CD4-positive, alpha-beta memory T cell (primary cell): ENCODE results near the gene RNF130. TPM values are rescaled to one million over a fixed set of nuclear protein-coding genes. Genes with fewer than 3 reads are reported as not detected.
"Not testable (repeated sequence)": the region's sequence is repeated elsewhere in the genome, so short reads cannot be mapped to it uniquely, and the experiment has no call there.

Experiments
- CTCF ChIA-PET: fragments of 350-600 bp; sonication (Branson Sonifier 250); formaldehyde crosslinking; loops from one replicate; lab custom pipeline; 2021; ENCODE audit warnings: inconsistent platforms; ENCODE audit not compliant: partially characterized antibody; lab: Charles Lee
- POLR2A ChIA-PET: fragments of 350-600 bp; sonication (Branson Sonifier 250); formaldehyde crosslinking; loops from one replicate; lab custom pipeline; 2021; ENCODE audit not compliant: partially characterized antibody; lab: Charles Lee
- DNase-seq, 5 donors: peaks; one replicate each; pipeline versions ENCODE4 v3.0.0 to v3.0.0-alpha.2; 2020 to 2022; ENCODE audit warnings: mixed read lengths in 1 of 5
- H3K27ac ChIP-seq: one replicate; pipeline ENCODE4 v1.7.0; 2013; ENCODE audit warnings: low read depth, low read length
- H3K27me3 ChIP-seq: 2 replicates; pipeline ENCODE4 v1.7.0; 2013; ENCODE audit warnings: mild to moderate bottlenecking, low read length, moderate library complexity; ENCODE audit not compliant: insufficient read depth
- H3K36me3 ChIP-seq: 2 replicates; pipeline ENCODE4 v1.7.0; 2013; ENCODE audit warnings: mild to moderate bottlenecking, low read length, moderate library complexity; ENCODE audit not compliant: insufficient read depth
- H3K4me1 ChIP-seq: 2 replicates; pipeline ENCODE4 v1.7.0; 2013; ENCODE audit warnings: mild to moderate bottlenecking, low read length, moderate library complexity; ENCODE audit not compliant: insufficient read depth
- H3K4me3 ChIP-seq, 2 donors: one replicate each; pipeline ENCODE4 v1.7.0; 2013; ENCODE audit warnings: low read length in 2 of 2, mild to moderate bottlenecking in 1 of 2
- H3K9me3 ChIP-seq, 2 donors: one replicate each; pipeline ENCODE4 v1.7.0; 2013; ENCODE audit warnings: low read length in 2 of 2, control low read depth in 1 of 2; ENCODE audit not compliant: control insufficient read depth in 1 of 2
- H3K27ac Mint-ChIP-seq, 7 donors: one replicate each; pipeline ENCODE4 v1.8.0; 2020 to 2021; ENCODE audit warnings: mixed read lengths in 7 of 7, mild to moderate bottlenecking in 6 of 7, inconsistent platforms in 3 of 7, moderate library complexity in 3 of 7
- H3K27me3 Mint-ChIP-seq, 2 donors: one replicate each; pipeline ENCODE4 v1.8.0; 2020 to 2021; ENCODE audit warnings: mixed read lengths in 2 of 2
- H3K36me3 Mint-ChIP-seq, 2 donors: one replicate each; pipeline ENCODE4 v1.8.0; 2020 to 2021; ENCODE audit warnings: mixed read lengths in 2 of 2, inconsistent platforms in 1 of 2, mild to moderate bottlenecking in 1 of 2
- H3K4me1 Mint-ChIP-seq, 4 donors: one replicate each; pipeline ENCODE4 v1.8.0; 2020 to 2021; ENCODE audit warnings: mixed read lengths in 4 of 4, mild to moderate bottlenecking in 1 of 4
- H3K4me3 Mint-ChIP-seq, 8 donors: one replicate each; pipeline ENCODE4 v1.8.0; 2020 to 2021; ENCODE audit warnings: mixed read lengths in 8 of 8, mild to moderate bottlenecking in 7 of 8, moderate library complexity in 6 of 8, inconsistent platforms in 3 of 8
- H3K9me3 Mint-ChIP-seq, 8 donors: one replicate each; pipeline ENCODE4 v1.8.0; 2020 to 2021; ENCODE audit warnings: mixed read lengths in 8 of 8, mild to moderate bottlenecking in 5 of 8, inconsistent platforms in 3 of 8, moderate library complexity in 1 of 8
- intact Hi-C: fragments of 100-400 bp; cut with micrococcal nuclease; formaldehyde crosslinking; loops from one replicate; pipeline ENCODE4 v1.15.1; 2023
- polyA plus RNA-seq, 2 donors: library from polyadenylated mRNA; unstranded; fragments of 300-500 nt; fragmentation: Illumina TruSeq; gene quantifications; one replicate each; pipeline ENCODE4 v1.2.3, GENCODE V29; 2021
- total RNA-seq, 2 experiments: library from RNA; stranded (reverse); gene quantifications; one replicate each; pipeline ENCODE4 v1.2.3, GENCODE V29; 2021

RNF130 gene
- total and polyA plus RNA-seq, 4 experiments from 2014 or later: 16.8 to 21.2 (median 18.0) TPM

DNA sequence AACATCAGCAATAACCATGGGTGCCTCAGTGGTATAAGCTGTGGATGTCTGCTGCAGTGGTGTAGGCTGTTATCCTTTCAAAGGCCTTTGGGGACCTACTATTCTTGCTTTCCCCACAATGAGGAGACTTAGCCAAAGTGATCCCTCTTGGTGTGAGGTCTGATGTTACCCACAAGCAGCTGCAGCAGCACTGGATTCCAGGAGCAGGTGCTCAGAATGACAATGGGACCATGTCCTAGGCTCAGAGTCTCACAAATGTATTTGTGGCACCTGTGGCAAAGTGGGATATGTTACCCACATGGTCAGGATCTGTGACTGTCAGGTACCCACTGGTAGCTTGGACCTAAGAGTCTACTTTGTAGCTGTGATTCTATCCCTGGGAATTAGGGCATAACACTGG, 70.4 kb downstream of the RNF130 start:
- CTCF ChIA-PET: interaction anchor here (0.7 kb wide), 1 partner anchor 10 kb away, joined by 3 read pairs; no protein-coding TSS in a partner anchor
- intact Hi-C loops: no loop called here
- POLR2A ChIA-PET: no interaction called here
- Mint-ChIP-seq H3K4me3 (no peak overlapping the region), H3K27ac (no peak overlapping the region), H3K27me3 (no peaks in the 10 kb centered on the region), H3K4me1 (peaks cover 0 to 1% (median under 1%) of the 10 kb centered on the region in 4 donors), H3K36me3 (peaks cover 7 to 32% of the 10 kb centered on the region in 2 donors), H3K9me3 (peaks cover 0 to 7% (median 2%) of the 10 kb centered on the region in 8 donors)
- H3K4me1 ChIP-seq: no peaks in the 10 kb centered on the region
- no peaks in the 10 kb centered on the region for H3K36me3 ChIP-seq
- no peak for DNase-seq
- H3K4me3 ChIP-seq: no peak overlapping the region
- H3K9me3 ChIP-seq: no peaks in the 10 kb centered on the region
- no peak overlapping the region for H3K27ac ChIP-seq
- H3K27me3 ChIP-seq: no peaks in the 10 kb centered on the region

DNA sequence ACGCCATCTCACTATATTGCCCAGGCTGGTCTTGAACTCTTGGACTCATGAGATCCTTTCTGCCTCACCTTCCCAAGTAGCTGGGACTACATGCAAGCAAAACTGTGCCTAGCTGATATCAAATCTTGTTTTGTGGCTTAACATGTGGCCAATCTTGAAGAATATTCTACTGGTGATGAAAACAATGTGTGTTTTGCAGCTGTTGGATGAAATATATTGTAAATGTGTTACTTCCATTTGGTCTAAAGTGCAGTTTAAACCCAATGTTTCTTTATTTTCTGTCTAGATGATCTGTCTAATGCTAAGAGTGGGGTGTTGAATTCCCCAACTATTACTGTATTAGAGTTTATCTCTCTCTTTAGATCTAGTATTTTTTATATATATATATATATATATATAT, 73.1 kb downstream of the RNF130 start:
- H3K27ac Mint-ChIP-seq: no peak overlapping the region
- no peak overlapping the region for H3K27ac ChIP-seq
- H3K4me3 ChIP-seq: no peak overlapping the region
- H3K4me3 Mint-ChIP-seq: no peak overlapping the region
- ChIA-PET CTCF (no interaction called here), POLR2A (no interaction called here)
- H3K9me3 ChIP-seq: no peaks in the 10 kb centered on the region
- no peaks in the 10 kb centered on the region for H3K4me1 Mint-ChIP-seq
- no peaks in the 10 kb centered on the region for H3K27me3 ChIP-seq
- no peaks in the 10 kb centered on the region for H3K36me3 ChIP-seq
- peaks cover 6 to 20% of the 10 kb centered on the region in 2 donors for H3K36me3 Mint-ChIP-seq
- H3K9me3 Mint-ChIP-seq: peaks cover 0 to 19% (median 6%) of the 10 kb centered on the region in 8 donors
- intact Hi-C loops: no loop called here
- H3K27me3 Mint-ChIP-seq: no peaks in the 10 kb centered on the region
- no peaks in the 10 kb centered on the region for H3K4me1 ChIP-seq
- DNase-seq: no peak

DNA sequence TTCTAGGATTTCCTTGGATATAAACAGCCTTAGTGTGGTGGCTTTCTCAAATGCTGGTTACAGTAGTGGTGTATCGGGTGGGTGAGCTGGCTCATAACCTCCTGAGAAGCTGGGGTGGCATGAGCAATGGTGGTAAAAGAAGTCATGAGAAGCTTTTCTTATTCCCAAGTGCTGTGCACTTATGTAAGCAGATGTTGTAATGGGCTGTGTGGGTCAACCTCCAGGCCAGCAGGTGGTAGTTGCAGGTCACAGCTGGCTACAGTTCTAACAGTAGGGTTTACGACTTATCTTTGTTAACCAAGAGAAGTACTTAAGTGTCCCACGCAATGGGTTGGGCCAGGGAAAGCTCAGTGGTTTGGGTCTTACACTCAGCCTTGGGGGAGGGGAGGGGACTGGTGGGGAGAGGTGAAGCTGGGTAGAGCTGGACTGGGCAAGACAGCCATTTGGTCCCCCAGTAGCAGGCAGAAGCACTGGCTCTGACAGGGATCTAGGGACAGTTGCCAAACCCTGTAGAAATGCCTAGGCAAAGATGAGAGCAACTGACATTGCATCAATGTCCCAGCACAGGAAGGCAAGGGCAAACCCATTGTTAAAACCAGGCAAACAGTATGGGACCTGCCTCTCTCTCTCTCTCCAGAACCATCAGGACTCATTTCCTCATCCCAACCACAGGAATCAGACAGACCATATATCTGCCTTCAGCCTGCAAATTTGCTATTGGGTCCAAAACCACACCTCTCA, 76.8 kb downstream of the RNF130 start:
- no peak for DNase-seq
- peaks cover 0 to 22% (median 7%) of the 10 kb centered on the region in 8 donors for H3K9me3 Mint-ChIP-seq
- H3K9me3 ChIP-seq: no peaks in the 10 kb centered on the region
- no peaks in the 10 kb centered on the region for H3K4me1 ChIP-seq
- CTCF ChIA-PET: no interaction called here
- no peak overlapping the region for H3K27ac ChIP-seq
- no peaks in the 10 kb centered on the region for H3K4me1 Mint-ChIP-seq
- no peak overlapping the region for H3K4me3 ChIP-seq
- no peaks in the 10 kb centered on the region for H3K36me3 ChIP-seq
- H3K27ac Mint-ChIP-seq: no peak overlapping the region
- intact Hi-C loops: no loop called here
- no peak overlapping the region for H3K4me3 Mint-ChIP-seq
- H3K36me3 Mint-ChIP-seq: no peaks in the 10 kb centered on the region
- POLR2A ChIA-PET: no interaction called here
- no peaks in the 10 kb centered on the region for H3K27me3 Mint-ChIP-seq
- H3K27me3 ChIP-seq: no peaks in the 10 kb centered on the region

DNA sequence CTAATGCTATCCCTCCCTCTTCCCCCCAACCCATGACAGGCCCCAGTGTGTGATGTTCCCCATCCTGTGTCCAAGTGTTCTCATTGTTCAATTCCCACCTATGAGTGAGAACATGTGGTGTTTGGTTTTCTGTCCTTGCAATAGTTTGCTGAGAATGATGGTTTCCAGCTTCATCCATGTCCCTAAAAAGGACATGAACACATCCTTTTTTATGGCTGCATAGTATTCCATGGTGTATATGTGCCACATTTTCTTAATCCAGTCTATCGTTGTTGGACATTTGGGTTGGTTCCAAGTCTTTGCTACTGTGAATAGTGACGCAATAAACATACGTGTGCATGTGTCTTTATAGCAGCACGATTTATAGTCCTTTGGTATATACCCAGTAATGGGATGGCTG, 78.7 kb downstream of the RNF130 start:
- H3K4me3 Mint-ChIP-seq, H3K27me3 ChIP-seq, H3K36me3 ChIP-seq, H3K4me1 ChIP-seq, H3K4me1 Mint-ChIP-seq, H3K9me3 ChIP-seq, H3K36me3 Mint-ChIP-seq, intact Hi-C loops, CTCF ChIA-PET, H3K4me3 ChIP-seq, H3K27me3 Mint-ChIP-seq, DNase-seq, H3K27ac ChIP-seq, H3K27ac Mint-ChIP-seq, POLR2A ChIA-PET: not testable (repeated sequence)
- peaks cover 0 to 22% (median 7%) of the 10 kb centered on the region in 8 donors for H3K9me3 Mint-ChIP-seq

DNA sequence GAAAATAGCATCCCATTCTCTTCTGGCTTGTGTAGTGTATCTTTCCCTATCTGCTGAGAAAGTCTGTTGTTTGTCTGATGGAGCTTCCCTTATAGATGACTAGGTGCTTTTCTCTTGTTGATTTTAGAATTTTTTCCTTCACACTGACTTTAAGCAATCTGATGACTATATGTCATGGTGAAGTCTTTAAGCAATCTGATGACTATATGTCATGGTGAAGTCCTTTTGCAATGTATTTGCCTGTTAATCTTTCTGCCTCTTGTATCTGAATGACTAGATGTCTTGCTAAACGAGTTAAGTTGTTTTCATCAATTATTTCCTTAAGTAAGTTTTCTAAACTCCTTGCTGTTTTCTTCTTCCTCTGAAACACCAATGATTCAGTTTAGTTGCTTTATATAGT, 80.5 kb downstream of the RNF130 start:
- no peak for DNase-seq
- no peak overlapping the region for H3K4me3 ChIP-seq
- Mint-ChIP-seq H3K9me3 (peaks cover 0 to 15% (median 5%) of the 10 kb centered on the region in 8 donors), H3K27me3 (no peaks in the 10 kb centered on the region), H3K27ac (no peak overlapping the region), H3K4me3 (no peak overlapping the region), H3K4me1 (no peaks in the 10 kb centered on the region), H3K36me3 (no peaks in the 10 kb centered on the region)
- no peaks in the 10 kb centered on the region for H3K4me1 ChIP-seq
- H3K36me3 ChIP-seq: no peaks in the 10 kb centered on the region
- intact Hi-C loops: no loop called here
- ChIA-PET POLR2A (no interaction called here), CTCF (no interaction called here)
- H3K27me3 ChIP-seq: no peaks in the 10 kb centered on the region
- no peaks in the 10 kb centered on the region for H3K9me3 ChIP-seq
- H3K27ac ChIP-seq: no peak overlapping the region

DNA sequence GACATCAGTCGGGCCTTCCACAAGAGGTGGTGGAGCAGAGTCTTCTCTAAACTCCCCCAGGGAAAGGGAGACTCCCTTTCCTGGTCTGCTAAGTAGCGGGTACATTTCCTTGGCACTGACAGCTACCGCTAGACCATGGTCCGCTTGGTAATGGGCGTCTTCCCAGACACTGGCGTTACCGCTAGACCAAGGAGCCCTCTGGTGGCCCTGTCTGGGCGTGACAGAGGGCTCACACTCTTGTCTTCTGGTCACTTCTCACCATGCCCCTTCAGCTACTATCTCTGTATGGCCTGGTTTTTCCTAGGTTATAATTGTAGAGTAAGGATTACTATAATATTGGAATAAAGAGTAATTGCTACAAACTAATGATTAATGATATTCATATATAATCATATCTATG, 81.0 kb downstream of the RNF130 start:
- intact Hi-C loops, H3K4me1 Mint-ChIP-seq, H3K36me3 Mint-ChIP-seq, H3K27ac Mint-ChIP-seq, H3K36me3 ChIP-seq, H3K4me3 Mint-ChIP-seq, H3K4me1 ChIP-seq, CTCF ChIA-PET, DNase-seq, H3K27ac ChIP-seq, H3K9me3 ChIP-seq, H3K4me3 ChIP-seq, POLR2A ChIA-PET, H3K27me3 Mint-ChIP-seq, H3K27me3 ChIP-seq: not testable (repeated sequence)
- peaks cover 0 to 13% (median 4%) of the 10 kb centered on the region in 8 donors for H3K9me3 Mint-ChIP-seq

DNA sequence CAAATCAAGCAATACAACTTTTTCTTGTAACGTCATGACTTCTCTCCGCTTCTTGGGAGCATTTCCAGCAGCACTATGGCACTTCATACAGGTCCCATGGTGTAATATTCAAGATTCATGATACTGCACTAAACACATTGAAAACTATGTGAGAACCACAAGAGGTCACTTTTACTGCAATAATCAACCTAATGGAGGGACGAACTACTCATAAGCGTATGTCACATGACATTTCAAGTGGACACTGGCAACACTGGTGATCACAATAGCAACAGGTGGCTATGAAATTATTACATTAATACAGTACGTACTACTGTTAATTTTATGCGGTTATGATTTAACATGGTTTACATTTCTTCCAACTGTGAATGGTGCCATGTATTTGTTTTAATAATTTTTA, 85.2 kb downstream of the RNF130 start:
- Mint-ChIP-seq H3K27ac (no peak overlapping the region), H3K27me3 (no peaks in the 10 kb centered on the region), H3K4me1 (no peaks in the 10 kb centered on the region), H3K9me3 (no peaks in the 10 kb centered on the region), H3K4me3 (no peak overlapping the region), H3K36me3 (no peaks in the 10 kb centered on the region)
- ChIA-PET CTCF (no interaction called here), POLR2A (no interaction called here)
- DNase-seq: no peak
- H3K9me3 ChIP-seq: no peaks in the 10 kb centered on the region
- no peak overlapping the region for H3K4me3 ChIP-seq
- no peaks in the 10 kb centered on the region for H3K36me3 ChIP-seq
- H3K27me3 ChIP-seq: no peaks in the 10 kb centered on the region
- intact Hi-C loops: no loop called here
- no peaks in the 10 kb centered on the region for H3K4me1 ChIP-seq
- H3K27ac ChIP-seq: no peak overlapping the region
